Loucy (cell line): ENCODE results near the gene PLCL1.

Source experiments
- H2AFZ ChIP-seq: fragments of 200-600 bp; sonication (generic); 2 replicates; pipeline ENCODE4 v1.6.0; 2016; ENCODE audit warnings: antibody characterized with exemption, mild to moderate bottlenecking, low read length, moderate library complexity
- H3F3A ChIP-seq: fragments of 200-600 bp; 2 replicates; pipeline ENCODE4 v1.6.0; 2016; ENCODE audit warnings: antibody characterized with exemption, low read depth, mild to moderate bottlenecking
- H3K27me3 ChIP-seq: fragments of 200-600 bp; sonication (generic); 2 replicates; pipeline ENCODE4 v1.6.1; 2014; ENCODE audit warnings: low read length, mild to moderate bottlenecking; ENCODE audit not compliant: insufficient read depth, poor library complexity, severe bottlenecking
- H3K36me3 ChIP-seq: fragments of 200-600 bp; sonication (generic); 2 replicates; pipeline ENCODE4 v1.6.1; 2016; ENCODE audit warnings: low read length; ENCODE audit not compliant: insufficient read depth
- H3K4me1 ChIP-seq: fragments of 200-600 bp; sonication (generic); 2 replicates; pipeline ENCODE4 v1.5.1; 2014; ENCODE audit warnings: low read length, mild to moderate bottlenecking; ENCODE audit not compliant: insufficient read depth, poor library complexity, severe bottlenecking
- H3K4me2 ChIP-seq: fragments of 200-600 bp; sonication (generic); 2 replicates; pipeline ENCODE4 v1.6.0; 2014; ENCODE audit warnings: antibody characterized with exemption, low read length, low read depth, mild to moderate bottlenecking; ENCODE audit not compliant: poor library complexity, severe bottlenecking
- H3K4me3 ChIP-seq: fragments of 200-600 bp; sonication (generic); 2 replicates; pipeline ENCODE4 v1.5.1; 2014; ENCODE audit warnings: low read length, mild to moderate bottlenecking, mixed read lengths; ENCODE audit not compliant: poor library complexity, severe bottlenecking
- H3K79me2 ChIP-seq: fragments of 200-600 bp; sonication (generic); 2 replicates; pipeline ENCODE4 v1.6.1; 2014; ENCODE audit warnings: low read length; ENCODE audit not compliant: insufficient read depth
- H3K9ac ChIP-seq: fragments of 200-600 bp; sonication (generic); 2 replicates; pipeline ENCODE4 v1.6.0; 2014; ENCODE audit warnings: mild to moderate bottlenecking, low read depth, low read length, moderate library complexity; ENCODE audit not compliant: poor library complexity, severe bottlenecking
- H3K9me2 ChIP-seq: fragments of 200-600 bp; sonication (generic); replicated peaks from 2 replicates; pipeline ENCODE4 v1.6.1; 2016; ENCODE audit warnings: low read depth, low read length, mixed read lengths
- H3K9me3 ChIP-seq: fragments of 200-600 bp; sonication (generic); 2 replicates; pipeline ENCODE4 v1.6.1; 2014; ENCODE audit warnings: mild to moderate bottlenecking, antibody characterized with exemption, low read length, low read depth; ENCODE audit not compliant: insufficient read depth
- H4K20me1 ChIP-seq: fragments of 200-600 bp; sonication (generic); 2 replicates; pipeline ENCODE4 v1.6.0; 2014; ENCODE audit warnings: antibody characterized with exemption, low read length, mild to moderate bottlenecking; ENCODE audit not compliant: insufficient read depth, poor library complexity, severe bottlenecking
- CTCF ChIP-seq: fragments of 200-600 bp; sonication (generic); conservative IDR thresholded peaks from 2 replicates; pipeline ENCODE4 v1.5.1; 2014; ENCODE audit warnings: mild to moderate bottlenecking, antibody characterized with exemption, low read length
- EZH2phosphoT487 ChIP-seq: fragments of 200-600 bp; IDR thresholded peaks from 2 replicates; pipeline ENCODE4 v1.6.1; 2018; ENCODE audit warnings: antibody characterized with exemption, mild to moderate bottlenecking, moderate library complexity, borderline replicate concordance

Gene PLCL1

GRCh38 chr2:197799068-197799467 is 5.3 kb upstream of the PLCL1 start:
- H3K9ac ChIP-seq, result no peak overlapping the region
- TF ChIP-seq CTCF (no peak), EZH2phosphoT487 (no peak)

GRCh38 chr2:197800091-197800490 is 4.3 kb upstream of the PLCL1 start:
- Histone ChIP-seq H3K9me3 (no peaks in the 10 kb centered on the region), H3K9me2 (no peaks in the 10 kb centered on the region), H4K20me1 (no peaks in the 10 kb centered on the region), H2AFZ (no peak overlapping the region), H3K36me3 (no peaks in the 10 kb centered on the region), H3K79me2 (no peaks in the 10 kb centered on the region), H3F3A (no peaks in the 10 kb centered on the region), H3K4me1 (peaks cover 4% of the 10 kb centered on the region), H3K27me3 (no peaks in the 10 kb centered on the region), H3K4me3 (no peak overlapping the region), H3K9ac (no peak overlapping the region), H3K4me2 (no peak overlapping the region)
- TF ChIP-seq EZH2phosphoT487, result no peak
- TF ChIP-seq CTCF, result no peak

More at GRCh38 chr2:197799068-197799467, 5.3 kb upstream of the PLCL1 start:
- Histone ChIP-seq H3K36me3 (no peaks in the 10 kb centered on the region), H3K9me2 (no peaks in the 10 kb centered on the region), H3K4me2 (no peak overlapping the region), H3K4me3 (no peak overlapping the region), H3K79me2 (no peaks in the 10 kb centered on the region), H4K20me1 (no peaks in the 10 kb centered on the region), H3K9me3 (no peaks in the 10 kb centered on the region), H3K27me3 (no peaks in the 10 kb centered on the region), H3F3A (no peaks in the 10 kb centered on the region), H3K4me1 (peaks cover 4% of the 10 kb centered on the region), H2AFZ (no peak overlapping the region)

GRCh38 chr2:197801033-197801432 is 3.4 kb upstream of the PLCL1 start:
- no peak for TF ChIP-seq EZH2phosphoT487
- TF ChIP-seq CTCF, result no peak
- H3K9ac ChIP-seq, result no peak overlapping the region
- peak overlapping the region; percentile 42 for H2AFZ ChIP-seq
- H3K79me2 ChIP-seq, result no peaks in the 10 kb centered on the region
- no peaks in the 10 kb centered on the region for H4K20me1 ChIP-seq
- no peaks in the 10 kb centered on the region for H3K9me2 ChIP-seq
- no peaks in the 10 kb centered on the region for H3K27me3 ChIP-seq
- H3F3A ChIP-seq, result no peaks in the 10 kb centered on the region
- H3K4me3 ChIP-seq, result no peak overlapping the region
- H3K4me2 ChIP-seq, result no peak overlapping the region
- no peaks in the 10 kb centered on the region for H3K36me3 ChIP-seq
- peaks cover 4% of the 10 kb centered on the region for H3K4me1 ChIP-seq
- no peaks in the 10 kb centered on the region for H3K9me3 ChIP-seq
